T-cell (primary cell): ENCODE measurements around the gene POLR3B. TPM values are rescaled to one million over a fixed set of nuclear protein-coding genes. Genes with fewer than 3 reads are reported as not detected.
"Not testable (repeated sequence)": the region's sequence is repeated elsewhere in the genome, so short reads cannot be mapped to it uniquely, and the experiment has no call there.

Experiments
- ATAC-seq, 4 experiments: fragments of 200-7000 bp in 3 of 4; fragments of 150-1000 bp in 1 of 4; cut with Tn5 transposase; replicated peaks in 1 of 4; 1 replicate in 3 of 4; 2 replicates in 1 of 4; pipeline ENCODE4 v1.10.0; 2021; ENCODE audit warnings: moderate library complexity in 3 of 4, mild to moderate bottlenecking in 2 of 4, moderate number of reproducible peaks in 1 of 4
- CTCF ChIA-PET, 2 donors: fragments of 300-600 bp; sonication (Branson Sonifier 250); formaldehyde crosslinking; loops; one replicate each; lab custom pipeline; 2022; ENCODE audit warnings: antibody characterized with exemption in 2 of 2; lab: Charles Lee
- POLR2A ChIA-PET, 2 donors: fragments of 300-600 bp; sonication (Branson Sonifier 250); formaldehyde crosslinking; loops; one replicate each; lab custom pipeline; 2022; ENCODE audit warnings: antibody characterized with exemption in 2 of 2; lab: Charles Lee
- DNase-seq, 35 experiments: peaks; one replicate each; pipeline versions ENCODE4 v3.0.0 to v3.0.0-alpha.2; 2013 to 2023
- H3K27ac ChIP-seq: one replicate; pipeline ENCODE4 v1.5.1; 2013; ENCODE audit warnings: low read length
- H3K27me3 ChIP-seq, 2 experiments: replicated peaks in 1 of 2; 1 replicate in 1 of 2; 2 replicates in 1 of 2; pipeline versions ENCODE4 v1.6.1 to v1.7.0; 2013; ENCODE audit warnings: low read length in 1 of 2, mixed read lengths in 1 of 2; ENCODE audit not compliant: control insufficient read depth in 2 of 2, insufficient read depth in 2 of 2; ENCODE audit errors: extremely low read depth in 1 of 2
- H3K36me3 ChIP-seq, 2 donors: 1 replicate in 1 of 2; 2 replicates in 1 of 2; pipeline versions ENCODE4 v1.6.1 to v1.7.0; 2013; ENCODE audit warnings: low read length in 1 of 2; ENCODE audit not compliant: control insufficient read depth in 2 of 2, insufficient read depth in 1 of 2; ENCODE audit errors: extremely low read depth in 1 of 2
- H3K4me1 ChIP-seq, 2 experiments: 1 replicate in 1 of 2; 2 replicates in 1 of 2; pipeline versions ENCODE4 v1.6.1 to v1.7.0; 2013; ENCODE audit warnings: low read length in 2 of 2, mixed read lengths in 1 of 2; ENCODE audit not compliant: insufficient read depth in 2 of 2, control insufficient read depth in 1 of 2; ENCODE audit errors: extremely low read depth in 1 of 2
- H3K4me3 ChIP-seq, 2 donors: 1 replicate in 1 of 2; 2 replicates in 1 of 2; pipeline versions ENCODE4 v1.5.1 to v1.7.0; 2013; ENCODE audit warnings: mild to moderate bottlenecking in 2 of 2, low read length in 1 of 2, moderate library complexity in 1 of 2; ENCODE audit not compliant: control insufficient read depth in 1 of 2; ENCODE audit errors: extremely low read depth in 1 of 2
- H3K9me3 ChIP-seq: 2 replicates; pipeline ENCODE4 v1.7.0; 2013
- H3K27ac Mint-ChIP-seq, 2 donors: one replicate each; pipeline ENCODE4 v1.8.0; 2020 to 2021; ENCODE audit warnings: mild to moderate bottlenecking in 2 of 2, mixed read lengths in 2 of 2
- H3K27me3 Mint-ChIP-seq, 2 donors: one replicate each; pipeline ENCODE4 v1.8.0; 2021 to 2022; ENCODE audit warnings: mixed read lengths in 2 of 2
- H3K36me3 Mint-ChIP-seq: one replicate; pipeline ENCODE4 v1.8.0; 2021; ENCODE audit warnings: mixed read lengths
- H3K4me1 Mint-ChIP-seq, 3 donors: one replicate each; pipeline ENCODE4 v1.8.0; 2020 to 2022; ENCODE audit warnings: mixed read lengths in 3 of 3, mild to moderate bottlenecking in 1 of 3
- H3K4me3 Mint-ChIP-seq, 3 donors: one replicate each; pipeline ENCODE4 v1.8.0; 2020 to 2022; ENCODE audit warnings: mild to moderate bottlenecking in 3 of 3, mixed read lengths in 3 of 3, moderate library complexity in 3 of 3
- H3K9me3 Mint-ChIP-seq, 3 donors: one replicate each; pipeline ENCODE4 v1.8.0; 2020 to 2022; ENCODE audit warnings: mixed read lengths in 3 of 3
- WGBS: methylation state at CpG from one replicate; pipeline ENCODE4 v1.1.5; 2013; ENCODE audit warnings: missing lambda C conversion rate; ENCODE audit not compliant: insufficient coverage; 5-methylcytosine and 5-hydroxymethylcytosine counted together
- total RNA-seq, 35 experiments: library from RNA in 6 of 35; stranded (reverse) in 6 of 35; fragments of 120-200 nt in 1 of 35; gene quantifications; one replicate each; pipeline versions ENCODE4 v1.2.1 to v1.2.4 and lab custom pipeline; 2013 to 2026

The POLR3B gene
- total RNA-seq, 5 donors from 2014 or later (not counting 1 experiment from before 2014, with no cell fraction given) = 6.3 to 8.4 (median 7.0) TPM

- H3K9me3 ChIP-seq = no peaks in the 10 kb centered on the region
- Mint-ChIP-seq H3K4me3 (no peak overlapping the region), H3K9me3 (no peaks in the 10 kb centered on the region), H3K27me3 (no peaks in the 10 kb centered on the region), H3K27ac (no peak overlapping the region), H3K4me1 (no peaks in the 10 kb centered on the region), H3K36me3 (peaks cover 46% of the 10 kb centered on the region)
- DNase-seq (no peak), ATAC-seq (no peak)
- H3K27ac ChIP-seq = no peak overlapping the region
- 100% methylated on average over 1 of the region's 1 CpG for WGBS
- no peaks in the 10 kb centered on the region for H3K27me3 ChIP-seq
- ChIA-PET POLR2A (interaction anchor here in 1 of 2 donors (0.7 kb wide), 1 partner anchor 378 kb away, joined by 16 read pairs; no protein-coding TSS in a partner anchor), CTCF (no interaction called here)
- H3K36me3 ChIP-seq = peaks cover 0 to 4% of the 10 kb centered on the region in 2 donors
- no peaks in the 10 kb centered on the region for H3K4me1 ChIP-seq
- no peak overlapping the region for H3K4me3 ChIP-seq
Observed at GRCh38 chr12:106452309-106452708, 94.8 kb downstream of the POLR3B start.

- Mint-ChIP-seq H3K4me3 (no peak overlapping the region), H3K9me3 (no peaks in the 10 kb centered on the region), H3K27me3 (no peaks in the 10 kb centered on the region), H3K36me3 (peaks cover 48% of the 10 kb centered on the region), H3K4me1 (peaks cover 0 to 4% (median 3%) of the 10 kb centered on the region in 3 donors), H3K27ac (no peak overlapping the region)
- H3K36me3 ChIP-seq = peaks cover 0 to 11% of the 10 kb centered on the region in 2 donors
- no peaks in the 10 kb centered on the region for H3K27me3 ChIP-seq
- no peak overlapping the region for H3K4me3 ChIP-seq
- ATAC-seq (no peak), DNase-seq (no peak)
- H3K4me1 ChIP-seq = no peaks in the 10 kb centered on the region
- H3K9me3 ChIP-seq = no peaks in the 10 kb centered on the region
- 78% methylated on average over 6 of the region's 6 CpGs for WGBS
- CTCF ChIA-PET = no interaction called here
- no peak overlapping the region for H3K27ac ChIP-seq
- POLR2A ChIA-PET = no interaction called here
Observed at GRCh38 chr12:106455111-106455510, 97.6 kb downstream of the POLR3B start.

- Mint-ChIP-seq H3K27me3 (no peaks in the 10 kb centered on the region), H3K36me3 (peaks cover 67% of the 10 kb centered on the region), H3K4me3 (no peak overlapping the region), H3K9me3 (no peaks in the 10 kb centered on the region), H3K27ac (no peak overlapping the region), H3K4me1 (peaks cover 17 to 21% (median 19%) of the 10 kb centered on the region in 3 donors)
- ATAC-seq (no peak), DNase-seq (no peak)
- H3K27me3 ChIP-seq = no peaks in the 10 kb centered on the region
- H3K4me1 ChIP-seq = peaks cover 3 to 11% of the 10 kb centered on the region in 2 experiments
- no peaks in the 10 kb centered on the region for H3K9me3 ChIP-seq
- 86% methylated on average over 3 of the region's 6 CpGs for WGBS
- H3K27ac ChIP-seq = no peak overlapping the region
- ChIA-PET CTCF (interaction anchor here in 1 of 2 donors (0.8 kb wide), 1 partner anchor 774 kb away, joined by 3 read pairs; no protein-coding TSS in a partner anchor), POLR2A (no interaction called here)
- H3K4me3 ChIP-seq = no peak overlapping the region
- peaks cover 0 to 14% of the 10 kb centered on the region in 2 donors for H3K36me3 ChIP-seq
Observed at GRCh38 chr12:106459124-106459523, 101.6 kb downstream of the POLR3B start.

GRCh38 chr12:106459534-106459933 lies 102.0 kb downstream of the POLR3B start:
- POLR2A ChIA-PET = interaction anchor here in 1 of 2 donors (0.6 kb wide), 1 partner anchor 8 kb away, joined by 3 read pairs; no protein-coding TSS in a partner anchor
- H3K27ac ChIP-seq = no peak overlapping the region
- no peaks in the 10 kb centered on the region for H3K27me3 ChIP-seq
- peaks cover 3 to 11% of the 10 kb centered on the region in 2 experiments for H3K4me1 ChIP-seq
- H3K4me1 Mint-ChIP-seq = peaks cover 17 to 21% (median 19%) of the 10 kb centered on the region in 3 donors
- H3K4me3 Mint-ChIP-seq = no peak overlapping the region
- no peak overlapping the region for H3K27ac Mint-ChIP-seq
- H3K36me3 Mint-ChIP-seq = peaks cover 68% of the 10 kb centered on the region
- peaks cover 0 to 14% of the 10 kb centered on the region in 2 donors for H3K36me3 ChIP-seq
- no CpG with 5 or more reads among the region's 1 CpG for WGBS
- H3K9me3 ChIP-seq = no peaks in the 10 kb centered on the region
- CTCF ChIA-PET = interaction anchor here in 1 of 2 donors (0.6 to 0.8 kb wide), 3 partner anchors 68 to 774 kb away, joined by 3 to 4 read pairs (median 3); no protein-coding TSS in a partner anchor
- no peak overlapping the region for H3K4me3 ChIP-seq
- DNase-seq (no peak), ATAC-seq (no peak)
- no peaks in the 10 kb centered on the region for H3K9me3 Mint-ChIP-seq
- H3K27me3 Mint-ChIP-seq = no peaks in the 10 kb centered on the region

- peaks cover 0 to 14% of the 10 kb centered on the region in 2 donors for H3K36me3 ChIP-seq
- Mint-ChIP-seq H3K27ac (no peak overlapping the region), H3K36me3 (peaks cover 70% of the 10 kb centered on the region), H3K27me3 (no peaks in the 10 kb centered on the region), H3K4me3 (no peak overlapping the region), H3K9me3 (peaks cover 0 to 6% (median 0%) of the 10 kb centered on the region in 3 donors), H3K4me1 (peaks cover 17 to 21% (median 19%) of the 10 kb centered on the region in 3 donors)
- CTCF ChIA-PET = no interaction called here
- no peaks in the 10 kb centered on the region for H3K9me3 ChIP-seq
- peaks cover 3 to 11% of the 10 kb centered on the region in 2 experiments for H3K4me1 ChIP-seq
- POLR2A ChIA-PET = no interaction called here
- no peak overlapping the region for H3K4me3 ChIP-seq
- no peak overlapping the region for H3K27ac ChIP-seq
- DNase-seq (no peak), ATAC-seq (no peak)
- 96% methylated on average over 2 of the region's 2 CpGs for WGBS
- no peaks in the 10 kb centered on the region for H3K27me3 ChIP-seq
Observed at GRCh38 chr12:106461730-106462129, 104.2 kb downstream of the POLR3B start.

- H3K9me3 ChIP-seq, H3K36me3 ChIP-seq, DNase-seq, H3K27ac Mint-ChIP-seq, H3K4me3 Mint-ChIP-seq, H3K27me3 ChIP-seq, H3K4me3 ChIP-seq, CTCF ChIA-PET, H3K27ac ChIP-seq, POLR2A ChIA-PET, H3K27me3 Mint-ChIP-seq, ATAC-seq: not testable (repeated sequence)
- no CpG with 5 or more reads among the region's 4 CpGs for WGBS
- peaks cover 3 to 11% of the 10 kb centered on the region in 2 experiments for H3K4me1 ChIP-seq
- Mint-ChIP-seq H3K4me1 (peaks cover 15 to 22% (median 17%) of the 10 kb centered on the region in 3 donors), H3K9me3 (peaks cover 0 to 10% (median 9%) of the 10 kb centered on the region in 3 donors), H3K36me3 (peaks cover 79% of the 10 kb centered on the region)
Observed at GRCh38 chr12:106465605-106466004, 108.1 kb downstream of the POLR3B start.
